Measurements from ENCODE around the gene TMEM151B. TPM values are rescaled to one million over a fixed set of nuclear protein-coding genes. Genes with fewer than 3 reads are reported as not detected.

Gene TMEM151B
- not detected for total RNA-seq
- total RNA-seq (2013) = not detected

DNA sequence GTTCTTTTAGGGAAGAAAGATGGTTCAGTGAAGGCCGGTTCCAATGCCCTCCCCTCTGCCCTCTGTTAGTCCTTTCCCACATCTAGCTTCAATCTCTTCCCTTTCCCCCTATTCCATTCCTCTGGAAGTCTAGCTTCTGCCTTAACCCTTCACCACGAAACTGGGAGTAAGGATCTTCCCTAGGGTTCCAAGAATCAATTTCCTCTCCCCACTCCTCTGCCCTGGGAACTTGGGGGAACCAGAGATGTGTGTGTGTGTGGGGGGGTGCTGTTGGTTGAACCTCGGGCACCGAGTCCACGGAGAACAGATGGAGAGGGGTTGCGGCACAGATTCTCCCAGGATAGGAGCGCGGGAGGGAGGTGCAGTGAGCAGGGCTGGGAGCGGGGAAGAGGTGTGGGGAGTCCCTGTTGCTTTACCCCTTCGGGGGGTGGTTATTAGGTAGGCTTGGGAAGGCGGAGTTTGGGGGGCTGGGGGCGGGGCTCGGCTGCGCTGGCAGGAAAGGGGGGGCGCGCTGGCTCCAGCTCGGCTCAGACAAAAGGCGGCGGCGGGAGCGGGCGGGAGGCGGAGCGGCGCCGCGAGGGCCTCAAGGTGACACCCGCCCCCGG lies at the start of gene TMEM151B:
TSS of gene TMEM151B (plus strand) at position 530 of the 605 bp plus-strand sequence. CDS start 293 bp downstream, outside the sequence.
- Histone ChIP-seq H3K4me3 (ENCODE audit: low read length) (no peak within 1 kb of the TSS), H3K9me3 (ENCODE audit: control insufficient read depth, insufficient read depth, low read length) (no peaks in the 10 kb centered on the region), H3K36me3 (ENCODE audit: control insufficient read depth, insufficient read depth, low read length) (no peaks in the 10 kb centered on the region), H3K27me3 (ENCODE audit: control insufficient read depth, insufficient read depth, low read length) (peaks cover 37% of the 10 kb centered on the region), H3K27ac (ENCODE audit: low read length) (no peak within 1 kb of the TSS), H3K4me1 (ENCODE audit: control insufficient read depth, insufficient read depth, low read length) (peaks cover 19% of the 10 kb centered on the region)
- Mint-ChIP-seq H3K9me3 (no peaks in the 10 kb centered on the region), H3K27me3 (ENCODE audit: low read depth in 2 of 2) (peaks cover 45 to 47% of the 10 kb centered on the region in 2 donors), H3K4me1 (peaks cover 0 to 27% of the 10 kb centered on the region in 2 donors), H3K27ac (peak within 1 kb of the TSS in 1 of 2 donors; percentile 20), H3K4me3 (peak within 1 kb of the TSS; percentile 69), H3K36me3 (no peaks in the 10 kb centered on the region)
- 11% methylated on average over 28 of the region's 29 CpGs for WGBS (ENCODE audit: insufficient coverage)
- DNase-seq (peak in 1 of 2 donors; percentile 55), ATAC-seq (no peak)
- intact Hi-C loops (cut with micrococcal nuclease) = loop anchor here (2.0 kb wide), 1 partner anchor 69 kb away; no protein-coding TSS in a partner anchor
- TF ChIP-seq, protein P1, sequence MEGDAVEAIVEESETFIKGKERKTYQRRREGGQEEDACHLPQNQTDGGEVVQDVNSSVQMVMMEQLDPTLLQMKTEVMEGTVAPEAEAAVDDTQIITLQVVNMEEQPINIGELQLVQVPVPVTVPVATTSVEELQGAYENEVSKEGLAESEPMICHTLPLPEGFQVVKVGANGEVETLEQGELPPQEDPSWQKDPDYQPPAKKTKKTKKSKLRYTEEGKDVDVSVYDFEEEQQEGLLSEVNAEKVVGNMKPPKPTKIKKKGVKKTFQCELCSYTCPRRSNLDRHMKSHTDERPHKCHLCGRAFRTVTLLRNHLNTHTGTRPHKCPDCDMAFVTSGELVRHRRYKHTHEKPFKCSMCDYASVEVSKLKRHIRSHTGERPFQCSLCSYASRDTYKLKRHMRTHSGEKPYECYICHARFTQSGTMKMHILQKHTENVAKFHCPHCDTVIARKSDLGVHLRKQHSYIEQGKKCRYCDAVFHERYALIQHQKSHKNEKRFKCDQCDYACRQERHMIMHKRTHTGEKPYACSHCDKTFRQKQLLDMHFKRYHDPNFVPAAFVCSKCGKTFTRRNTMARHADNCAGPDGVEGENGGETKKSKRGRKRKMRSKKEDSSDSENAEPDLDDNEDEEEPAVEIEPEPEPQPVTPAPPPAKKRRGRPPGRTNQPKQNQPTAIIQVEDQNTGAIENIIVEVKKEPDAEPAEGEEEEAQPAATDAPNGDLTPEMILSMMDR (IDR thresholded peaks at IDR 0.05) = no peak

DNA sequence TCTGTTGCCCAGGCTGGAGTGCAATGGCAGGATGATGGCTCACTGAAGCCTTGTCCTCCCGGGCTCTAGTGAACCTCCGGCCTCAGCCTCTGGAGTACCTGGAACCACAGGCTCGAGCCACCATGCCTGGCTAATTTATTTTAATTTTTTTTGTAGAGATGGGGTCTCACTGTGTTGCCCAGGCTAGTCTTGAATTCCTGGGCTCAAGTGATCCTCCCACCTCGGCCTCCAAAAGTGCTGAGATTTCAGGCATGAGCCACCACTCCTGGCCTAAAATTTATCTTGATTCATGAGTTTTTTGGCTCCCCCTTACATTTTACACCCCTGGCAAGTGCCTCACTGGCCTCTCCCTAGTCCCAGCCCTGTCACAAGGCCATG lies 49.3 kb upstream of the TMEM151B start:
- no peaks in the 10 kb centered on the region for H3K9me3 Mint-ChIP-seq
- H3K27me3 Mint-ChIP-seq (ENCODE audit: low read depth in 2 of 2) = peaks cover 0 to 8% of the 10 kb centered on the region in 2 donors
- Histone ChIP-seq H3K27ac (ENCODE audit: low read length) (no peak overlapping the region), H3K27me3 (ENCODE audit: control insufficient read depth, insufficient read depth, low read length) (no peaks in the 10 kb centered on the region), H3K4me1 (ENCODE audit: control insufficient read depth, insufficient read depth, low read length) (peaks cover 33% of the 10 kb centered on the region), H3K4me3 (ENCODE audit: low read length) (no peak overlapping the region), H3K9me3 (ENCODE audit: control insufficient read depth, insufficient read depth, low read length) (no peaks in the 10 kb centered on the region), H3K36me3 (ENCODE audit: control insufficient read depth, insufficient read depth, low read length) (no peaks in the 10 kb centered on the region)
- intact Hi-C loops (cut with micrococcal nuclease) = loop anchor here (1.0 to 5.0 kb wide), 2 partner anchors 16 to 49 kb away; no protein-coding TSS in a partner anchor
- H3K27ac Mint-ChIP-seq = peak overlapping the region in 1 of 2 donors; percentile 65
- ATAC-seq (no peak), DNase-seq (no peak)
- H3K36me3 Mint-ChIP-seq = no peaks in the 10 kb centered on the region
- 96% methylated on average over 4 of the region's 4 CpGs for WGBS (ENCODE audit: insufficient coverage)
- H3K4me1 Mint-ChIP-seq = peaks cover 16 to 37% of the 10 kb centered on the region in 2 donors
- TF ChIP-seq, protein P1 (IDR thresholded peaks at IDR 0.05) = no peak
- peak overlapping the region; percentile 37 for H3K4me3 Mint-ChIP-seq

DNA sequence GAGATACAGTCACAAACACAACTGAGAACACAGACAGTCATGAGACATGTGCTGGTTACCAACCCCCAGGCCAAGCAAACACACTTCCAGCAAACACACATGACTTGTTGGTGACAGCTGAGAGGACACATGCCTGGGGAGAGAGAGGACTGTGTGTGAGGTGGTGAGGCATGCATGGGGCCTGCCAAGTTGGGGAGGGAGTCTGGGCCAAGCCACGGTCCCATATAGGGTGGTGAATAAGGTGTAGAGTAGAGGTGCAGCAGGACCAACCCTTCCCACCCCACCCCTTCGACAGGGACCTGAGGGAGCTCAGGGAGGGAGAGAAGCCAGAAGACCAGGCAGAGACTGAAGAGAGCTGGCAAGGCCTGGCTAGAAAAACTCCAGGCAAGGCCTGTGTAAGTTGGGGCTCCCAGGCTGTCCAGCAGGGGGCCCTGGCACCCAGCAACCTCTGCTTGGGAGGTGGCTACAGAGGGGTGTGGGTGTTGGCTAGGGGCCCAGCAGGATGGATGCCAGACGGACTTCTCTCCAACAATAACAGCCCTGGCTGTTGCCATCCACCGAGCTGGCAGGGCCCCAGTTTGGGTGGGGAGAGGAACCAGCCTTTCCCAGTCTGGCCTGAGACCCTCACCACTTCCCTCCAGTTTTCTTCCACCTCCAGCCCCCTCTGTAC lies 48.8 kb upstream of the TMEM151B start:
- H3K27me3 Mint-ChIP-seq (ENCODE audit: low read depth in 2 of 2) = peaks cover 0 to 8% of the 10 kb centered on the region in 2 donors
- Histone ChIP-seq H3K4me1 (ENCODE audit: control insufficient read depth, insufficient read depth, low read length) (peaks cover 33% of the 10 kb centered on the region), H3K27me3 (ENCODE audit: control insufficient read depth, insufficient read depth, low read length) (no peaks in the 10 kb centered on the region), H3K27ac (ENCODE audit: low read length) (no peak overlapping the region), H3K36me3 (ENCODE audit: control insufficient read depth, insufficient read depth, low read length) (no peaks in the 10 kb centered on the region), H3K9me3 (ENCODE audit: control insufficient read depth, insufficient read depth, low read length) (no peaks in the 10 kb centered on the region), H3K4me3 (ENCODE audit: low read length) (no peak overlapping the region)
- TF ChIP-seq, protein P1 (IDR thresholded peaks at IDR 0.05) = peak; percentile 80
- DNase-seq = peak; percentile 61 to 87
- H3K4me1 Mint-ChIP-seq = peaks cover 16 to 37% of the 10 kb centered on the region in 2 donors
- intact Hi-C loops (cut with micrococcal nuclease) = loop anchor here (1.0 to 5.0 kb wide), 2 partner anchors 16 to 49 kb away; no protein-coding TSS in a partner anchor
- H3K27ac Mint-ChIP-seq = peak overlapping the region in 1 of 2 donors; percentile 65
- peak overlapping the region; percentile 37 for H3K4me3 Mint-ChIP-seq
- ATAC-seq = peak; percentile 62 to 78 (median 64)
- no peaks in the 10 kb centered on the region for H3K9me3 Mint-ChIP-seq
- 33% methylated on average over 1 of the region's 4 CpGs for WGBS (ENCODE audit: insufficient coverage)
- H3K36me3 Mint-ChIP-seq = no peaks in the 10 kb centered on the region

All from natural killer cell (primary cell).